Dedifferentiated amniotic fluid mesenchymal stem cell (primary cell): ENCODE results near the gene GCH1.

Experiments used
- DNase-seq: peaks from one replicate; pipeline ENCODE4 v3.0.0-alpha.2; 2016; ENCODE audit errors: extremely low spot score

GCH1 gene

GRCh38 chr14:54866588-54866987, 36.0 kb downstream of the GCH1 start:
- DNase-seq = no peak

DNA sequence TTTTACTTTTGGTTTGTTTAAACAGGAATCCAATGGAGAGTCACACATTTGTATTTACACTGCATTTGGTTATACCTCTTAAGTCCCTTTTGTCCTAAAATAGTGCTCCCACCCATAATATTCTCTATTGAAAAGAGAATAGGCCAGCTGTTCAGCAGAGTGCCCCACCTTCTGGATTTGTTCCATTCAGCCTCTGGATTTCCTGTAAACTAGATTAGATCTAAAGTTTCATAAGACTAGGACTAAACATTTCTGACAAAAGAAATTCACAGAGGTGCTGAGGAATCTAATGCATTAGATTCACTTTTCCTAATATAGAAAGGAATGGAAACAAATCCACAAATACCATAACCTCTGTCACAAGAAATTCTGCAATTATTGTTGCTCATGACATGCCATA, 38.1 kb downstream of the GCH1 start:
- no peak for DNase-seq

DNA sequence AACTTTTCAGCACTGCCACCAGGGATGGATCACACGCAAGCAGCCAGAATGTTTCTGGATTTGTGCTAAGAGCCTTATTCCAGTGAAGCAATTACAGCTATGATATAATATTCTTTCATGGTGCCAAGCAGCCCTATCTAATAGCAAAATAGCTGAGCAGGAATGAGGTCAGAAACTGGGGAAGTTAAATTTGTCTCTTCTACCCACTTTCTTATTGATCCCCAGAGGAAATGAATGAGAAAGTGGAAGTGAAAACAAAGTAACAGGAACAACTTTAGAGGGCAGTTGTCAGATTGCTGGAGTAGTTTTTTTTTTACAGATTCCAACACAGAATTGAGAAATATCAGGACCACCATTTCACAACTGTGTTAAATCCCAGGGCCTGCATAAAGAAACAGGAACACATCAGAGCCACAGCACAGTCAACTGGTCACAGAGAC, 44.8 kb downstream of the GCH1 start:
- no peak for DNase-seq

GRCh38 chr14:54856152-54856551, 46.5 kb downstream of the GCH1 start:
- DNase-seq = no peak

GRCh38 chr14:54854181-54854580, 48.4 kb downstream of the GCH1 start:
- DNase-seq = no peak

- no peak for DNase-seq
Measured at GRCh38 chr14:54853339-54853738, 49.3 kb downstream of the GCH1 start.

DNA sequence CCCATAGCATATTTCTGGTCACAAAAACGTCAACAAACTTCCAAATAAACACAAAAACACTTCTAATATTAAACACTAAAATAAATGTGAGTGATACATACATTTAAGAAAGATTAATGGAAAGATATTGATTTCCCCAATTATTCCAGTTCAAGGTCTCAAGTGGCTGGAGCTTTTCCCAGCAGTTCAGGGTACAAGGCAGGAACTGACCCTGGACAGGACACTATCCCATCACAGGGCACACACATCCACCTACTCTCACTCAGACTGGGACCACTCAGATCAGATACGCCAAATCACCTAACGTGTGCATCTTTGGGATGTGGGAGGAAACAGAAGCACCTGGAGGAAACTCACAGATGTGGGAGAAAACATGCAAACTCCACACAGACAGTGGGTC, 50.4 kb downstream of the GCH1 start:
- DNase-seq = no peak

GRCh38 chr14:54848910-54849309, 53.7 kb downstream of the GCH1 start:
- no peak for DNase-seq

GRCh38 chr14:54845641-54846040, 57.0 kb downstream of the GCH1 start:
- DNase-seq = no peak

- DNase-seq = no peak
Measured at GRCh38 chr14:54844479-54844878, 58.1 kb downstream of the GCH1 start.

DNA sequence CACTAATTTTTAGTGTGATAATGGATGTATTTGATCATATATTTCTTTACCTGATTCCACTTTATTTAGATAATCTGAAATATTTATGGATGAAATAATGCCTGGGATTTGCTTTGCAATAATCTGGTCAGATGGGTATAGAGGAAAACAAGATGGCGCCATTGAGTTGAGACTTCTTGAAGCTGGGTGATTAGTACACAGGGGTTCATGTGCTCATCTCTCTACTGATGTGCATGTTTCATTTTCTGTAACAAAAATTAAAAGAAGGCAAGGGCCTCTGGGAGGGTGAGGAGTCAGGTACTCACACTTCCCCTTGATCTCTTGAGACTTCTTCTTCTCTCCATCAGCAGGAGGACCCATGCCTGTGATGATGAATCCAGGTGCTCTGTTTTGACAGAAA, 61.8 kb downstream of the GCH1 start:
- no peak for DNase-seq

DNA sequence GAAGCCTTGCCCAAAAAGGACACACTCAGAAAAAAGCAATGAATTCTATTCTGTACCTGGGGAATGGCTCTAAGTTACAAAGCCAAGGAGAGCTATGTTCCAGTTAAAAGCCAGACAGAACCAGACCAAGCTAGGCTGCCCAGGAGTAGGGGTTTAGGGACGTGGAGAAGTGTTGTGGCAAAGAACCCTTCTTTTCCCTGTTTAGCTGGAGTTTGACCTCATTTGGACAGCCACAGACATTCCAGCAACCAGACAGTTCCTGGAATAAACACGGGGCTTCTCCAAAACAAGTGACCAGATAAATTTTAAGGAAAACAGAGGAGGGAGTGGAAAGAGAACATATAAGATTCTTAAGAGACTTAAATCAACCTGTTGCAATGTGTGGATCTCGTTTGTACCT, 62.3 kb downstream of the GCH1 start:
- no peak for DNase-seq

GRCh38 chr14:54839701-54840119, 62.9 kb downstream of the GCH1 start:
- DNase-seq = no peak

DNA sequence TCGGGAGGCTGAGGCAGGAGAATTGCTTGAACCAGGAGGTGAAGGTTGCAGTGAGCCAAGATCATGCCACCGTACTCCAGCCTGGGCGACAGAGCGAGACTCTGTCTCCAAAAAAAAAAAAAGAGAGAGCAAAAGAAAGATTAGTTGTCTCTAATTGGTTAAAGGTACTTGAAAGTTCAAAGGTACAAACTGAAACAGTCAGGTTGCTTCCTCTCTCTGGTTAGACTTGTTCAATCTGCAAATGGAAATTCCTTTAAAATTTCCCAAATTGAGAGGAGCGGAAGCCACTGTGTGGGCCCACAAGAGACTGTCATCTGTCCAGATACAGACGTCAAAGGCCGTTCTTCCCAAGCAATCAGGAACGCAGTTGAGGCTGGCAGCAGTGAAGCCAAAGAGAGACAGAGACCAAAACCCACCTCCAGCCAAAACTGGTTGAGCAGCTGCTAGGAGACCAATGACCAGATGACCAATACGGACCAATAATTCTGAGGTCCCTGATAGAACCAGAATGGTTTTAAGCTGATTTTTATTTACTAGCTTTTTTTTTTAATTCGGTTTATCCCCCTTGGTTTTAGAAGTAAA, 63.6 kb downstream of the GCH1 start:
- no peak for DNase-seq

DNA sequence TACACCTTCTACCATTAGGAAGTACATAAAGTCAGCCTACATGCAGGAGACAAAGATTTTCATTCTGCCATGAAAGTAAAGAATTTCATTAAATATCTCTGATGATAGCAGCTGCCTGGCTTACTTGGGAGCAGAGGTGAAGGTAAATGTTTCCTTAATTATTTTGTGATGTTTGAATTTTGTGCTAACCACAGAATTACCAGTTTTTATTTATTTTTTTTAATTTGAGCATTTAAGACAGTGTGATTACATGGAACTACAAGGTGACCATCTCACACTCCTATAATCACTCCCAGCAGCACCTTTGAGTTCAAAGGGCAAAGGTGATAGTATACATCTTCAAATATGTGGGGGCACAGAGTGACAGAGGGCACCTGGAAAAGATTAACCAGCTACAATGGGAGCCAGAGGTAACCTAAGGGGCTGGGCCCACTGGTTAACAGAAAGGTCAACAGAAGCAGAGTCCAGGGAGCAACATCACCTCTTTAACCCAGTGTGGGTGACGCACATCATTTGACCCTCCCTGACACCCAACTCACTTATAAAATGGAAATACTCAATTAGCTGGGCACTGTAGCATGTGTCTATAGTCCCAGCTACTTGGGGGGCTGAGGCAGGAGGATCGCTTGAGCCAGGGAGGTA, 65.0 kb downstream of the GCH1 start:
- no peak for DNase-seq

GRCh38 chr14:54836231-54836630, 66.4 kb downstream of the GCH1 start:
- DNase-seq = no peak

DNA sequence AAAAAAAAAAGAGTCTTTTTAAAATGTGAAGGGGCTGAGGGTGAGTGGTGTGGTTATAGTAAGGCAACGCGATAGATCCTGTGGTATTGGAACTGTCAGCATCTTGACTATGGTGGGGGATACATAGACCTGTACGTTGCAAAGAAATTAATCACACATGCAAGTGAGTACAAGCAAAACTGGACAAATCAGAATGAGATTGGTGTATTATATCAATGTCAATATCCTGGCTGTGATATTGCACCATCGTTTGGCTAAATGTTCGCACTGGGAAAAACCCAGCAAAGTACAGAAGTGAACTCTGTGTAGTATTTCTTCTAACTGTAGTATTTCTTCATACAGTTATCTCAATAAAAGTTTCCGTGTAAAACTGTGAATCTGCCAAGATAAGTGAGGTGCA, 67.9 kb downstream of the GCH1 start:
- DNase-seq = no peak

- no peak for DNase-seq
Measured at GRCh38 chr14:54834081-54834480, 68.5 kb downstream of the GCH1 start.

GRCh38 chr14:54830650-54831049, 72.0 kb downstream of the GCH1 start:
- no peak for DNase-seq

- DNase-seq = no peak
Measured at GRCh38 chr14:54829486-54830224, 73.0 kb downstream of the GCH1 start.

GRCh38 chr14:54828037-54828436, 74.6 kb downstream of the GCH1 start:
- no peak for DNase-seq

DNA sequence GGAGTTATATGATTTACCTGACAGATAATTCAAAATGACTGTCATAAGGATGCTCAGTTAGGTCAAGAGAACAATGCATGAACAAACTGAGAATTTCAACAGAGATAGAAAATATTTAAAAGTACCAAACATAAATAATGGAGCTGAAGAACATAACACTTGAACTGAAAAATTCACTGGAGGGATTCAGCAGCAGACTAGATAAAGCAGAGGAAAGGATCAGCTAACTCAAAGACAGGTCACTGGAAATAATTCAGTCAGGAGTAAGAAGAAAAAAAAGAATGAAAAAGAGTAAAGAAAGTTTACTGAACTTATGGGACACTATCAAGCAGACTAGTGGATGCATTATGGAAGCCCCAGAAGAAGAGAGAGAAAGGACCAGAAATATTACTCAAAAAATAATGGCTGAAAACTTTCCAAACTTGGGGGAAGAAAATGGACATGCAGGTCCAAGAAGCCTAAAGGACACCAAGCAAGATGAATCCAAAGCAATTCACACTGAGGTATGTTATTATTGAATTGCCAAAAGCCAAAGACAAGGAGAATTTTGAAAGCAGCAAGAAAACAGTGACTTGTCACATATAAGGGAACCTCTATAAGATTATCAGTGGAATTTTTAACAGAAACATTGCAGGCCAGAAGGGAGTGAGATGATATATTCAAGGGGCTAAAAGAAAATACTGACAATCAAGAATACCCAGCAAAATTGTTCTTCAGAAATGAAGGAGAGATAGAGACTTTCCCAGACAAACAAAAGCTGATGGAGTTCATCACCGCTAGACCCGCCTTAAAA, 78.7 kb downstream of the GCH1 start:
- DNase-seq = no peak
